Natural killer cell (primary cell): ENCODE measurements around the gene DTX3. TPM values are rescaled to one million over a fixed set of nuclear protein-coding genes. Genes with fewer than 3 reads are reported as not detected.
"Not testable (repeated sequence)": the region's sequence is repeated elsewhere in the genome, so short reads cannot be mapped to it uniquely, and the experiment has no call there.

ENCODE experiments used
- ATAC-seq, 3 donors: fragments of 150-1000 bp in 2 of 3; fragments of 200-7000 bp in 1 of 3; cut with Tn5 transposase; 1 replicate in 1 of 3; 2 replicates in 2 of 3; pipeline ENCODE4 v1.10.0; 2021; ENCODE audit warnings: mild to moderate bottlenecking in 2 of 3, moderate library complexity in 2 of 3
- DNase-seq, 2 donors: peaks; one replicate each; pipeline versions ENCODE4 v3.0.0 to v3.0.0-alpha.2; 2013 to 2021; ENCODE audit warnings: mixed read lengths in 1 of 2
- H3K27ac ChIP-seq: one replicate; pipeline ENCODE4 v1.5.1; 2013; ENCODE audit warnings: mild to moderate bottlenecking, low read length
- H3K27me3 ChIP-seq: one replicate; pipeline ENCODE4 v1.6.1; 2013; ENCODE audit warnings: low read length; ENCODE audit not compliant: control insufficient read depth, insufficient read depth
- H3K36me3 ChIP-seq: one replicate; pipeline ENCODE4 v1.6.1; 2013; ENCODE audit warnings: low read length; ENCODE audit not compliant: control insufficient read depth, insufficient read depth
- H3K4me1 ChIP-seq: one replicate; pipeline ENCODE4 v1.6.1; 2013; ENCODE audit warnings: low read length; ENCODE audit not compliant: control insufficient read depth, insufficient read depth
- H3K4me3 ChIP-seq: one replicate; pipeline ENCODE4 v1.5.1; 2013; ENCODE audit warnings: low read length
- H3K9me3 ChIP-seq: one replicate; pipeline ENCODE4 v1.6.1; 2013; ENCODE audit warnings: low read length; ENCODE audit not compliant: control insufficient read depth, insufficient read depth
- H3K27ac Mint-ChIP-seq, 2 donors: one replicate each; pipeline ENCODE4 v1.8.0; 2022; ENCODE audit warnings: mild to moderate bottlenecking in 2 of 2, mixed read lengths in 2 of 2, moderate library complexity in 1 of 2
- H3K27me3 Mint-ChIP-seq, 2 donors: one replicate each; pipeline ENCODE4 v1.8.0; 2022; ENCODE audit warnings: low read depth in 2 of 2, mixed read lengths in 2 of 2
- H3K36me3 Mint-ChIP-seq: one replicate; pipeline ENCODE4 v1.8.0; 2022; ENCODE audit warnings: mixed read lengths
- H3K4me1 Mint-ChIP-seq, 2 donors: one replicate each; pipeline ENCODE4 v1.8.0; 2022; ENCODE audit warnings: mixed read lengths in 2 of 2
- H3K4me3 Mint-ChIP-seq: one replicate; pipeline ENCODE4 v1.8.0; 2022; ENCODE audit warnings: mild to moderate bottlenecking, moderate library complexity, mixed read lengths
- H3K9me3 Mint-ChIP-seq, 2 donors: one replicate each; pipeline ENCODE4 v1.8.0; 2022; ENCODE audit warnings: mixed read lengths in 2 of 2
- CTCF ChIP-seq: fragments of 200-600 bp; IDR thresholded peaks from one replicate; pipeline ENCODE4 v1.8.0; 2022; ENCODE audit warnings: antibody characterized with exemption
- WGBS: methylation state at CpG from one replicate; pipeline ENCODE4 v1.1.7; 2013; ENCODE audit warnings: missing lambda C conversion rate; ENCODE audit not compliant: insufficient coverage; 5-methylcytosine and 5-hydroxymethylcytosine counted together
- intact Hi-C: fragments of 100-400 bp; cut with micrococcal nuclease; formaldehyde crosslinking; loops from one replicate; pipeline ENCODE4 v1.14.2; 2022
- total RNA-seq, 4 donors: library from RNA; stranded (reverse); fragments of 120-200 nt in 1 of 4; gene quantifications; one replicate each; pipeline versions ENCODE4 v1.2.3 to v1.2.4, GENCODE V29; 2013 to 2022

The DTX3 gene
- total RNA-seq, 3 donors from 2014 or later (not counting 1 experiment from before 2014, with no cell fraction given), result 65.1 to 81.1 (median 77.0) TPM

GRCh38 chr12:57632073-57632957 lies 27.7 kb downstream of the DTX3 start:
- Mint-ChIP-seq H3K4me1 (peaks cover 5 to 25% of the 10 kb centered on the region in 2 donors), H3K36me3 (no peaks in the 10 kb centered on the region), H3K27ac (peak overlapping the region in 1 of 2 donors; percentile 75), H3K9me3 (no peaks in the 10 kb centered on the region), H3K27me3 (peaks cover 43 to 60% of the 10 kb centered on the region in 2 donors), H3K4me3 (peak overlapping the region; percentile 79)
- Histone ChIP-seq H3K27me3 (peaks cover 50% of the 10 kb centered on the region), H3K27ac (no peak overlapping the region), H3K9me3 (no peaks in the 10 kb centered on the region), H3K4me1 (peaks cover 25% of the 10 kb centered on the region), H3K4me3 (peak overlapping the region; percentile 32), H3K36me3 (no peaks in the 10 kb centered on the region)
- peak in 1 of 2 donors; percentile 61 for DNase-seq
- peak; percentile 34 to 62 (median 56) for ATAC-seq
- intact Hi-C loops, result loop anchor here (2.0 kb wide), 1 partner anchor 50 kb away; no protein-coding TSS in a partner anchor
- WGBS, result 1% methylated on average over 65 of the region's 67 CpGs
- no peak for TF ChIP-seq CTCF

- Histone ChIP-seq H3K27me3 (peaks cover 41% of the 10 kb centered on the region), H3K9me3 (no peaks in the 10 kb centered on the region), H3K4me3 (peak within 1 kb of the TSS; percentile 32), H3K4me1 (peaks cover 16% of the 10 kb centered on the region), H3K36me3 (no peaks in the 10 kb centered on the region), H3K27ac (no peak within 1 kb of the TSS)
- Mint-ChIP-seq H3K9me3 (no peaks in the 10 kb centered on the region), H3K4me1 (peaks cover 5 to 16% of the 10 kb centered on the region in 2 donors), H3K4me3 (peak within 1 kb of the TSS; percentile 79), H3K27me3 (peaks cover 38 to 53% of the 10 kb centered on the region in 2 donors), H3K27ac (peak within 1 kb of the TSS in 1 of 2 donors; percentile 75), H3K36me3 (no peaks in the 10 kb centered on the region)
- WGBS, result under 1% methylated on average over 57 of the region's 58 CpGs
- intact Hi-C loops, result loop anchor here (2.0 kb wide), 1 partner anchor 50 kb away; no protein-coding TSS in a partner anchor
- ATAC-seq (peak; percentile 87 to 90 (median 89)), DNase-seq (peak; percentile 64 to 82)
- peak; percentile 88 for TF ChIP-seq CTCF
These were observed 28.6 kb downstream of the DTX3 start, which contains the start of gene B4GALNT1 for GRCh38 chr12:57632958-57633840. TSS of gene B4GALNT1 (minus strand) at chr12:57633201. CDS start at chr12:57632132, 1,069 bp downstream.

- H3K36me3 ChIP-seq, H3K27ac Mint-ChIP-seq, H3K9me3 Mint-ChIP-seq, intact Hi-C loops, H3K9me3 ChIP-seq, H3K4me3 Mint-ChIP-seq, ATAC-seq, H3K36me3 Mint-ChIP-seq, DNase-seq, H3K27ac ChIP-seq, H3K4me3 ChIP-seq: not testable (repeated sequence)
- Histone ChIP-seq H3K27me3 (peaks cover 22% of the 10 kb centered on the region), H3K4me1 (peaks cover 16% of the 10 kb centered on the region)
- WGBS, result 85% methylated on average over 9 of the region's 9 CpGs
- H3K27me3 Mint-ChIP-seq, result peaks cover 25 to 28% of the 10 kb centered on the region in 2 donors
- H3K4me1 Mint-ChIP-seq, result peaks cover 5 to 16% of the 10 kb centered on the region in 2 donors
These were observed 32.1 kb downstream of the DTX3 start for GRCh38 chr12:57636731-57637130.
